Activated T-cell treated with anti-CD3 and anti-CD28 coated beads, Interleukin-2, amount 50 U/mL, for 4 hours (primary cell): ENCODE results near the gene DOCK2. TPM values are rescaled to one million over a fixed set of nuclear protein-coding genes. Genes with fewer than 3 reads are reported as not detected.

Experiments
- ATAC-seq, 2 donors: fragments of 200-7000 bp; cut with Tn5 transposase; one replicate each; pipeline ENCODE4 v1.10.0; 2021
- DNase-seq: peaks from one replicate; pipeline ENCODE4 v3.0.0-alpha.2; 2020
- H3K27me3 Mint-ChIP-seq: one replicate; pipeline ENCODE4 v1.8.0; 2021; ENCODE audit warnings: low read depth, mixed read lengths
- H3K36me3 Mint-ChIP-seq: one replicate; pipeline ENCODE4 v1.8.0; 2022; ENCODE audit warnings: mixed read lengths; ENCODE audit not compliant: insufficient read depth
- H3K4me1 Mint-ChIP-seq: one replicate; pipeline ENCODE4 v1.8.0; 2021; ENCODE audit warnings: low read depth, mixed read lengths
- H3K4me3 Mint-ChIP-seq: one replicate; pipeline ENCODE4 v1.8.0; 2021; ENCODE audit warnings: mild to moderate bottlenecking, moderate library complexity, mixed read lengths
- H3K9me3 Mint-ChIP-seq: one replicate; pipeline ENCODE4 v1.8.0; 2021; ENCODE audit warnings: mixed read lengths
- total RNA-seq, 3 donors: library from RNA; stranded (reverse); gene quantifications; one replicate each; pipeline ENCODE4 v1.2.1, GENCODE V29; 2021

Gene DOCK2
- total RNA-seq, 3 donors from 2014 or later: 128 to 134 (median 132) TPM

- ATAC-seq: no peak
- peaks cover 30% of the 10 kb centered on the region for H3K36me3 Mint-ChIP-seq
- peaks cover 6% of the 10 kb centered on the region for H3K4me1 Mint-ChIP-seq
Measured at GRCh38 chr5:169922474-169922873, 285.4 kb downstream of the DOCK2 start.

DNA sequence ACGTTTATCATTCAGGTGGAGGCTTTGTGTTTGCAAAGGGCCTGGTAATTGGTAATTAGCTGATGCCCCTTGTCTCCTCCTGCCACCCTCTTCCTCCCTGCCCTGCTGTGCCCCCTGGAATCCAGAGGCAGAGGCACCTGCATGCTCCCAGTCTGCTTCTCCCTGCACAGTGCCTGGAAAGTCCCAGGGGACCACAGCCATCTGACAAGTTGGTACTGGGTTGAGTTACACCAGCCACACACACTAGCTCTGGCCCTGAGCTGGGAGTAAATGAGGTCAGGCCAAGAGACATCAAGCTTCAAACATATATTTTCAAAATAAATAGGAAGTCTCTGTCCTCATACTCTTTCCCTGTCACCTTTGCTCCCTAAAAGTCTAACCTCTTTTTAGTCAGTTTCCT lies 286.9 kb downstream of the DOCK2 start:
- Mint-ChIP-seq H3K36me3 (peaks cover 33% of the 10 kb centered on the region), H3K27me3 (no peaks in the 10 kb centered on the region)
- DNase-seq: no peak

More at GRCh38 chr5:169922474-169922873, 285.4 kb downstream of the DOCK2 start:
- no peak overlapping the region for H3K4me3 Mint-ChIP-seq
- DNase-seq: no peak
- H3K27me3 Mint-ChIP-seq: no peaks in the 10 kb centered on the region
- H3K9me3 Mint-ChIP-seq: no peaks in the 10 kb centered on the region

GRCh38 chr5:169933127-169933526 lies 296.1 kb downstream of the DOCK2 start:
- no peak for ATAC-seq
- H3K4me3 Mint-ChIP-seq: no peak overlapping the region
- H3K9me3 Mint-ChIP-seq: no peaks in the 10 kb centered on the region
- peaks cover 43% of the 10 kb centered on the region for H3K36me3 Mint-ChIP-seq
- H3K27me3 Mint-ChIP-seq: no peaks in the 10 kb centered on the region
- no peak for DNase-seq
- peaks cover 47% of the 10 kb centered on the region for H3K4me1 Mint-ChIP-seq

More for the DNA sequence above, 286.9 kb downstream of the DOCK2 start:
- Mint-ChIP-seq H3K9me3 (no peaks in the 10 kb centered on the region), H3K4me3 (no peak overlapping the region), H3K4me1 (peaks cover 10% of the 10 kb centered on the region)
- no peak for ATAC-seq

DNA sequence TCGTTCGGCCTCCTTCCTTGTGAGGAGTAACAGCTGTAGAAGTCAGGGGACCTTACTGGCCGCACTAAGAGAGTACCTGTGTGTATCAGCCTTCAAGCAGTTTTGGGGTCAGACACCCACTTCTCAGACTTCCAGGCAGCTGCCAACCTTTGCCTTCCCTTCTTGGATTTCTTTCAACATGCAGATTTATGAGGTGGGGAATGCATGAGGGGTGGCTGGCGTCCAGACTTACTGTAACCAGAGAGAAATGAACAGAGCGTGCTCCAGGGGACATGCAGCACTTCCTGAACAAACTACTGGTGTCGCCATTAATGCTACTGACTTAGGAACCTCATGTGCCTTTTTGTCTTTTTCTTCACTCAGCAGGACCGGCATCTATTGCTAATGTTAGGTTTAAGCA lies 296.5 kb downstream of the DOCK2 start:
- ATAC-seq (no peak), DNase-seq (no peak)
- no peaks in the 10 kb centered on the region for H3K27me3 Mint-ChIP-seq
- H3K36me3 Mint-ChIP-seq: peaks cover 40% of the 10 kb centered on the region
- peaks cover 43% of the 10 kb centered on the region for H3K4me1 Mint-ChIP-seq
- no peak overlapping the region for H3K4me3 Mint-ChIP-seq
- H3K9me3 Mint-ChIP-seq: no peaks in the 10 kb centered on the region

DNA sequence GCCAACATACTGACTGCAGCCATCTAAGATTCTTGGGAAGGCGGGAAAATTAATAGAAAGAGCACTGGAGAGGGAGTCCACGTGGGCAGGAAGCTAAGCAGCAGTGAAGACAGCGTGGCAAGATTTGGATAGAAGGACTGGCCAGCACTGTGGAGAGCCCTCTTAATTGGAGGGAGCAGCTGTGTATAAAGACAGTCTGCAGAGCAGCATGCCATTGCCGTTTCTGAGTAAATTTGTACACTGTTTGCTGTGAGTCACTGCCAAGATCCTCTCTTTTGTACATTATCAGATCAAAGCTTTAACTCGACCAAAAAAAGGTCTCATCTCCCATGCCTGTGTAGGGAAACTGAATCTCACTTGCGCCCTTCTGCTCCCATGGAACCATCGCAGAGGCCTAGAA lies 297.9 kb downstream of the DOCK2 start:
- DNase-seq (no peak), ATAC-seq (no peak)
- H3K27me3 Mint-ChIP-seq: no peaks in the 10 kb centered on the region
- no peaks in the 10 kb centered on the region for H3K9me3 Mint-ChIP-seq
- H3K4me1 Mint-ChIP-seq: peaks cover 43% of the 10 kb centered on the region
- H3K4me3 Mint-ChIP-seq: no peak overlapping the region
- peaks cover 37% of the 10 kb centered on the region for H3K36me3 Mint-ChIP-seq

DNA sequence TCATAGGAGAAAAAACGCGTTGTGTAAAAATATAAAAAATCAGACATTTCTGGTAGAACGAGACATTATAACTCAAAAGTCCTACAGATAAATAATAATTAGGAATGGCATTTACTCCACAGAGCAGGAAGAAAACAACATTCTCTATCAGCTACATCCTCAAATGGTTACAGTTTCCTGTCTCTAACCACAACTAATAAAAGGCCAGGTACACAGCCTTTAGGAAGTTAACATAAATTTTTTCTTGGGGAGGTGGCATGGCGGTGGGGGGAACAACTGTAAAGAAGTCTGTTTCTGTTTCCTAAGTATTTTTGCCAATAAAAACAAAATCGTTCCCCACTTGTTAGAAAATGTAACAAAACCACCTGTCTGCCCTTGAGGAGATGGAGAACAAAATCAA lies 298.7 kb downstream of the DOCK2 start:
- no peak for DNase-seq
- H3K4me3 Mint-ChIP-seq: no peak overlapping the region
- ATAC-seq: no peak

GRCh38 chr5:169938439-169938838 lies 301.4 kb downstream of the DOCK2 start:
- peaks cover 25% of the 10 kb centered on the region for H3K4me1 Mint-ChIP-seq
- peaks cover 24% of the 10 kb centered on the region for H3K36me3 Mint-ChIP-seq
- DNase-seq (no peak), ATAC-seq (no peak)
- H3K27me3 Mint-ChIP-seq: no peaks in the 10 kb centered on the region
- H3K4me3 Mint-ChIP-seq: no peak overlapping the region
- H3K9me3 Mint-ChIP-seq: no peaks in the 10 kb centered on the region

More for the DNA sequence above, 298.7 kb downstream of the DOCK2 start:
- Mint-ChIP-seq H3K36me3 (peaks cover 32% of the 10 kb centered on the region), H3K9me3 (no peaks in the 10 kb centered on the region), H3K4me1 (peaks cover 40% of the 10 kb centered on the region), H3K27me3 (no peaks in the 10 kb centered on the region)

DNA sequence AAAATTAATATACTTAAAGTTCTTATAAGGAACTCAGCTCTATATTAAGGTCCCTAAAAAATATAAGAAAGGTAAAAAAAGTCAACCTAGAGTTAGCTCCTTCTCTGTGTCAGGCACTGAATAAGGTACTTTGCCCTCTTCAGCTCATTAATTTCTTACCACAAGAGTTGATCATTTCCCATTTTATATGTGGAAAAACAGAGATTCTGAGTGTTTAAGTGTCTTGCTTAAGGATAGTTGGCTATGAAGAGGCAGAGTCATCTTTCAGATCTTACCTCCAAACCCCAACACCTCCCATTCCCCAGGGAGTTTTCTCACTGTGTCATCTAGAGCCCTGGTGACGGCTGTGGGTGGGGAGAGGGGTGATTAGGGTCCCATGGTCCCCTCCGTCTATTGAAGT lies 302.7 kb downstream of the DOCK2 start:
- H3K9me3 Mint-ChIP-seq: no peaks in the 10 kb centered on the region
- no peak overlapping the region for H3K4me3 Mint-ChIP-seq
- DNase-seq (no peak), ATAC-seq (no peak)
- peaks cover 21% of the 10 kb centered on the region for H3K36me3 Mint-ChIP-seq
- no peaks in the 10 kb centered on the region for H3K27me3 Mint-ChIP-seq
- peaks cover 14% of the 10 kb centered on the region for H3K4me1 Mint-ChIP-seq

DNA sequence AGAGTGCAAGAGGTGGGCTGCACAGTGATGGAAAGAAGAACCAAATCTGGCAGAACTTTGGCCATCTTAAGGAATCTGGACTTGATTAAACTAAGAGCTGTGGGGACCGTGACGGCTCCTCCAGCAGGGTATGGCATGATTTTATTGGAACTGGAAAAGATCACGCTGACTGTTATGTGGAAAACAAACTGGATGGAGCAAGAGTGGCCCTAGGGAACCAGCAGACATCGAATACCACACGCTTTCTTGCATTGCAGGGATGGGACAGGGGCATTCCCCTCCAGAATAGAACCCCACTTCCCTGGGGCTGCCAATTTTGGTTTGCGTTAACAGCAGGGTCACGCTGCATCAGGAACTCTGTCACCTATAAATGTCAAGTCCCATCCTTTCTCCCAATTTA lies 304.5 kb downstream of the DOCK2 start:
- H3K36me3 Mint-ChIP-seq: peaks cover 19% of the 10 kb centered on the region
- H3K4me1 Mint-ChIP-seq: peaks cover 2% of the 10 kb centered on the region
- no peak overlapping the region for H3K4me3 Mint-ChIP-seq
- no peak for DNase-seq
- H3K27me3 Mint-ChIP-seq: no peaks in the 10 kb centered on the region
- H3K9me3 Mint-ChIP-seq: no peaks in the 10 kb centered on the region
- ATAC-seq: no peak

DNA sequence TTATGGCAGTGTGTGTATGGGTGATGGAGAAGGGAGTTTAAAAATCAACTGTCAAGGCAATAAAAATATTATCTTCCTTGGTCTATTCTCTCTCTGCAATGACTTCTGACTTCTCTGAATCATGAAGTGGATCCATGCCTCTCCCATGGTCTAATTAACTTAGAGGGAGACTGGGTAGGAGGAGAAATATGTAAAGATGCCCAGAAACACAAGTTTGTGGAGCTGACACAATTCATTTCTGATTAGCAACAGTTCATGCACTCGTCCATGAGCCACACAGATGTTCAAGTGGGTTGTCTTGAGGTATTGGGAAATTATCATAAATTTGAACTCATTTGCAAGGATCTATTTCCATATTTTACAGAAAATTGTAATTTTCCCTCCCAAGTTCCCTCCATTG lies 305.1 kb downstream of the DOCK2 start:
- ATAC-seq: no peak
- H3K27me3 Mint-ChIP-seq: no peaks in the 10 kb centered on the region
- no peak for DNase-seq
- H3K9me3 Mint-ChIP-seq: no peaks in the 10 kb centered on the region
- H3K4me3 Mint-ChIP-seq: no peak overlapping the region
- H3K36me3 Mint-ChIP-seq: peaks cover 18% of the 10 kb centered on the region
- peaks cover 2% of the 10 kb centered on the region for H3K4me1 Mint-ChIP-seq

DNA sequence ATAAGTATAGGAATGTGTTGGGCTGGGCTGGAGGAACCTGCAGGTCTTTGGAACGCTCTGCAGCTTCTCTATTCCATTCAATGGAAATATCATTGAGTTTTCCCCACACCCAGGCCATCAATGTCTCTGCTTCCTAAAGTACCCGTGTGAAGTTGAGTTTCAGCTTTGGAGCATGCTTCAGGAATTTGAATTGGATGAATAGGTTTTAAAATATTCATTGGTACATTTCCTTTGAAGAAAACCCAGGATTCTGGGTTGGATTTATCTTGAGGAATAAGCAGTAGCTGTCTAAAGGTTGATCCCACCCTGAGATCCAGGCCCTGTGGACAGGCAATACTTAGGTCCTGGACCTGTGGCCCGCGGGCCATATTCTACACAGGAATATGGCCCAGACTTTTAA lies 306.0 kb downstream of the DOCK2 start:
- H3K36me3 Mint-ChIP-seq: peaks cover 16% of the 10 kb centered on the region

GRCh38 chr5:169944115-169944514 lies 307.0 kb downstream of the DOCK2 start:
- Mint-ChIP-seq H3K27me3 (no peaks in the 10 kb centered on the region), H3K4me3 (no peak overlapping the region), H3K9me3 (no peaks in the 10 kb centered on the region), H3K4me1 (peaks cover 2% of the 10 kb centered on the region), H3K36me3 (peaks cover 20% of the 10 kb centered on the region)
- ATAC-seq: no peak
- no peak for DNase-seq

More for the DNA sequence above, 306.0 kb downstream of the DOCK2 start:
- Mint-ChIP-seq H3K4me1 (peaks cover 2% of the 10 kb centered on the region), H3K9me3 (no peaks in the 10 kb centered on the region), H3K27me3 (no peaks in the 10 kb centered on the region), H3K4me3 (no peak overlapping the region)
- ATAC-seq (no peak), DNase-seq (no peak)

- no peak overlapping the region for H3K4me3 Mint-ChIP-seq
- H3K4me1 Mint-ChIP-seq: peaks cover 2% of the 10 kb centered on the region
- ATAC-seq (no peak), DNase-seq (no peak)
- H3K36me3 Mint-ChIP-seq: peaks cover 27% of the 10 kb centered on the region
- no peaks in the 10 kb centered on the region for H3K9me3 Mint-ChIP-seq
- no peaks in the 10 kb centered on the region for H3K27me3 Mint-ChIP-seq
Measured at GRCh38 chr5:169944922-169945680, 308.0 kb downstream of the DOCK2 start.

DNA sequence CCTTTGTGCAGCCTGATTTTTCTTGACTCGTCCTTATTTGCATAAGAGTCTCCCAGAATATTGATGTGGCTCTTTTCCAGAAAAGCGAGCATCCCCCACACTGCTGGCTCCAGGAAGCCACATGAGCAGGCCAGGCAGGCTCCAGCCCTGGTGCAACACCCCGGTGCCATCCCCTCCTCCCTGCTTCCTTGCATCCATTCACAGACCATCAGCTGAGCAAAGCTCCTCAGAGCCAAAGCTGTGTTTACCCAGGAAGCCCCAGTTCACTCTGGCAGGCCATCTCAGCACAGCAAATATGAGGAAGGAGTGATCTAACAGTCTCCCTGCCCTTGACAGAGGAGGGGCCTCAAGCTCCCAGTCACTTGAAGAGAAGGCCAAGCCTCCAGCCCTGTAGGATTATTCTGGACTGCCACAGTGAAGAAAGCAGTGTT lies 308.8 kb downstream of the DOCK2 start:
- ATAC-seq (no peak), DNase-seq (no peak)
- H3K4me3 Mint-ChIP-seq: no peak overlapping the region
- H3K36me3 Mint-ChIP-seq: peaks cover 29% of the 10 kb centered on the region
- no peaks in the 10 kb centered on the region for H3K27me3 Mint-ChIP-seq
- no peaks in the 10 kb centered on the region for H3K9me3 Mint-ChIP-seq
- H3K4me1 Mint-ChIP-seq: peaks cover 2% of the 10 kb centered on the region

- Mint-ChIP-seq H3K27me3 (no peaks in the 10 kb centered on the region), H3K4me1 (peaks cover 2% of the 10 kb centered on the region), H3K9me3 (no peaks in the 10 kb centered on the region), H3K4me3 (no peak overlapping the region), H3K36me3 (peaks cover 31% of the 10 kb centered on the region)
- ATAC-seq: no peak
- DNase-seq: no peak
Measured at GRCh38 chr5:169946743-169947295, 309.7 kb downstream of the DOCK2 start.
